Thyroid gland (tissue), 4 donors: ENCODE results near the gene AMBP.

ENCODE experiments used
- POLR2A ChIP-seq, 2 donors: fragments of 450-650 bp; IDR thresholded peaks; one replicate each; pipeline ENCODE4 v1.6.1; 2017; ENCODE audit warnings: antibody characterized with exemption in 2 of 2, mild to moderate bottlenecking in 2 of 2, moderate library complexity in 1 of 2
- TF ChIP-seq, protein P1 (sequence below), 6 experiments: fragments of 200-600 bp in 3 of 6; fragments of 450-650 bp in 3 of 6; sonication (generic) in 3 of 6; IDR thresholded peaks; one replicate each; pipeline ENCODE4 v1.5.1; 2016 to 2019; ENCODE audit warnings: antibody characterized with exemption in 6 of 6, mild to moderate bottlenecking in 2 of 6, inconsistent platforms in 1 of 6, moderate library complexity in 1 of 6

DNA sequence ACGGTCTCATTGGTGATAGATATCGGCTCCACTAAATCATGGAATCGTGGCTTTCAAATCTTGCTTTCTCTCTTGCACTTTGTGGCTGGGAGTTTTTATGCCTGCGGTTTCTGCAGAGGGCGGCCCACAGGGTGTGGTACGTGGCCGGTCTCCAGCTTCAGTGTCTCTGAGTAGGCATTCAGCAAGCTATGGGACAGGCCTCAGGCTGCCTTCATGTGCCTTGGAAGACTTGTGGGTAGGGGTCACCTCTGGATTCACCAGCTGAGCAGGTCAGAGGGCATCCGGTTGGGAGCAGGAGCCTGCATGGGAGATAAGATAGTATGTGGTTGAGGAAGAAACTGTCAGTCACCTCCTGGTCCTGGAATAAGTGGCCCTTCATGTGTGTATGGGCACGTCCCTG is 47.7 kb downstream of the AMBP start:
- TF ChIP-seq POLR2A (IDR thresholded peaks at IDR 0.05) = no peak
- TF ChIP-seq, protein P1, sequence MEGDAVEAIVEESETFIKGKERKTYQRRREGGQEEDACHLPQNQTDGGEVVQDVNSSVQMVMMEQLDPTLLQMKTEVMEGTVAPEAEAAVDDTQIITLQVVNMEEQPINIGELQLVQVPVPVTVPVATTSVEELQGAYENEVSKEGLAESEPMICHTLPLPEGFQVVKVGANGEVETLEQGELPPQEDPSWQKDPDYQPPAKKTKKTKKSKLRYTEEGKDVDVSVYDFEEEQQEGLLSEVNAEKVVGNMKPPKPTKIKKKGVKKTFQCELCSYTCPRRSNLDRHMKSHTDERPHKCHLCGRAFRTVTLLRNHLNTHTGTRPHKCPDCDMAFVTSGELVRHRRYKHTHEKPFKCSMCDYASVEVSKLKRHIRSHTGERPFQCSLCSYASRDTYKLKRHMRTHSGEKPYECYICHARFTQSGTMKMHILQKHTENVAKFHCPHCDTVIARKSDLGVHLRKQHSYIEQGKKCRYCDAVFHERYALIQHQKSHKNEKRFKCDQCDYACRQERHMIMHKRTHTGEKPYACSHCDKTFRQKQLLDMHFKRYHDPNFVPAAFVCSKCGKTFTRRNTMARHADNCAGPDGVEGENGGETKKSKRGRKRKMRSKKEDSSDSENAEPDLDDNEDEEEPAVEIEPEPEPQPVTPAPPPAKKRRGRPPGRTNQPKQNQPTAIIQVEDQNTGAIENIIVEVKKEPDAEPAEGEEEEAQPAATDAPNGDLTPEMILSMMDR (IDR thresholded peaks at IDR 0.05) = no peak
